HepG2 (cell line): ENCODE measurements around the gene PLA2G2A. TPM values are rescaled to one million over a fixed set of nuclear protein-coding genes. Genes with fewer than 3 reads are reported as not detected.

Source experiments
- CEBPZ ChIP-seq: IDR thresholded peaks from 2 replicates; pipeline ENCODE4 v1.6.1; 2012; ENCODE audit warnings: low read length, improper control_type of control experiment
- DNMT1 ChIP-seq: sonication (generic); formaldehyde crosslinking; IDR thresholded peaks from 2 replicates; pipeline ENCODE4 v1.5.1; 2020; ENCODE audit warnings: mild to moderate bottlenecking, missing genetic modification reagents
- HNRNPK ChIP-seq: fragments of 200-400 bp; formaldehyde crosslinking; IDR thresholded peaks from 2 replicates; pipeline ENCODE4 v1.6.1; 2018; ENCODE audit warnings: low read length, low read depth, moderate library complexity, mild to moderate bottlenecking; ENCODE audit not compliant: poor library complexity, severe bottlenecking
- KAT2B ChIP-seq: fragments of 150-350 bp; IDR thresholded peaks from 2 replicates; pipeline ENCODE4 v1.6.1; 2014; ENCODE audit warnings: low read depth, low read length, borderline replicate concordance
- MED1 ChIP-seq: sonication (generic); formaldehyde crosslinking; IDR thresholded peaks from 2 replicates; pipeline ENCODE4 v1.4.0; 2020; ENCODE audit warnings: missing genetic modification reagents
- NBN ChIP-seq: fragments of 450-650 bp; conservative IDR thresholded peaks from 2 replicates; pipeline ENCODE4 v1.6.1; 2017
- POLR2AphosphoS2 ChIP-seq: IDR thresholded peaks from 2 replicates; pipeline ENCODE4 v1.6.1; 2011; ENCODE audit warnings: low read depth, low read length, improper control_type of control experiment
- SP1 ChIP-seq, 2 experiments: fragments of 450-650 bp in 1 of 2; sonication (generic) in 1 of 2; formaldehyde crosslinking in 1 of 2; IDR thresholded peaks; 2 replicates each; pipeline versions ENCODE4 v1.4.0 to v1.6.1; 2016 to 2020; ENCODE audit warnings: missing genetic modification reagents in 1 of 2
- SYNCRIP ChIP-seq: fragments of 200-400 bp; formaldehyde crosslinking; IDR thresholded peaks from 2 replicates; pipeline ENCODE4 v1.6.1; 2018; ENCODE audit warnings: mild to moderate bottlenecking, low read depth, low read length; ENCODE audit not compliant: insufficient read depth
- TAF15 ChIP-seq: fragments of 200-400 bp; formaldehyde crosslinking; IDR thresholded peaks from one replicate; pipeline ENCODE4 v1.6.1; 2018; ENCODE audit warnings: mild to moderate bottlenecking, low read depth, low read length; ENCODE audit not compliant: poor library complexity, severe bottlenecking
- TERF1 ChIP-seq: sonication (generic); formaldehyde crosslinking; IDR thresholded peaks from 2 replicates; pipeline ENCODE4 v1.8.0; 2022; ENCODE audit warnings: mild to moderate bottlenecking, missing genetic modification reagents, moderate library complexity
- ZFY ChIP-seq: sonication (generic); formaldehyde crosslinking; IDR thresholded peaks from 2 replicates; pipeline ENCODE4 v1.4.0; 2020; ENCODE audit warnings: missing genetic modification reagents
- ZNF180 ChIP-seq: sonication (generic); formaldehyde crosslinking; IDR thresholded peaks from 2 replicates; pipeline ENCODE4 v1.4.0; 2020; ENCODE audit warnings: low read depth, missing genetic modification reagents, borderline replicate concordance
- ZNF557 ChIP-seq: sonication (generic); formaldehyde crosslinking; IDR thresholded peaks from 2 replicates; pipeline ENCODE4 v1.4.0; 2020; ENCODE audit warnings: missing genetic modification reagents
- ZNF740 ChIP-seq: sonication (generic); formaldehyde crosslinking; IDR thresholded peaks from 2 replicates; pipeline ENCODE4 v1.4.0; 2020; ENCODE audit warnings: missing genetic modification reagents
- ZNF747 ChIP-seq: sonication (generic); formaldehyde crosslinking; IDR thresholded peaks from 2 replicates; pipeline ENCODE4 v1.8.1; 2023; ENCODE audit warnings: missing genetic modification reagents, mild to moderate bottlenecking, borderline replicate concordance
- polyA plus RNA-seq, 8 experiments: library from polyadenylated mRNA; depleted of rRNA in 3 of 8; stranded (reverse) in 7 of 8; unstranded in 1 of 8; fragments of >200 nt; fragmentation: Illumina TruSeq in 4 of 8; extraction: Trizol in 4 of 8; gene quantifications; 2 replicates each; pipeline versions ENCODE4 v1.2.1 to v1.2.3, GENCODE V29; 2011 to 2016; ENCODE audit warnings: low read depth in 4 of 8, missing spikeins in 1 of 8, mixed read lengths in 1 of 8; ENCODE audit not compliant: insufficient read depth in 1 of 8
- total RNA-seq, 5 experiments: library from RNA; depleted of rRNA; stranded (reverse); fragments of >200 nt; fragmentation: Illumina TruSeq; extraction: Trizol; gene quantifications; 2 replicates each; pipeline ENCODE4 v1.2.3, GENCODE V29; 2016; ENCODE audit warnings: low read depth in 1 of 5
- TF ChIP-seq, protein P1 (sequence below): IDR thresholded peaks from 2 replicates; pipeline ENCODE4 v1.6.1; 2016; ENCODE audit warnings: mild to moderate bottlenecking, missing biosample characterization, missing genetic modification reagents
- TF ChIP-seq, protein P2 (sequence below): sonication (generic); formaldehyde crosslinking; IDR thresholded peaks from 2 replicates; pipeline ENCODE4 v1.5.1; 2020; ENCODE audit warnings: missing genetic modification reagents, mild to moderate bottlenecking, borderline replicate concordance
- TF ChIP-seq, protein P3 (sequence below): sonication (generic); formaldehyde crosslinking; IDR thresholded peaks from 2 replicates; pipeline ENCODE4 v1.9.0; 2021; ENCODE audit warnings: missing genetic modification reagents, borderline replicate concordance
- TF ChIP-seq, protein P4 (sequence below): sonication (generic); formaldehyde crosslinking; IDR thresholded peaks from 2 replicates; pipeline ENCODE4 v1.4.0; 2020; ENCODE audit warnings: mild to moderate bottlenecking, low read depth, missing genetic modification reagents

PLA2G2A gene
- total and polyA plus RNA-seq, 2 of the 13 experiments (the other 11 are each of a cell fraction or from before 2014, with no cell fraction given), result 0.35 to 30.3 TPM

DNA sequence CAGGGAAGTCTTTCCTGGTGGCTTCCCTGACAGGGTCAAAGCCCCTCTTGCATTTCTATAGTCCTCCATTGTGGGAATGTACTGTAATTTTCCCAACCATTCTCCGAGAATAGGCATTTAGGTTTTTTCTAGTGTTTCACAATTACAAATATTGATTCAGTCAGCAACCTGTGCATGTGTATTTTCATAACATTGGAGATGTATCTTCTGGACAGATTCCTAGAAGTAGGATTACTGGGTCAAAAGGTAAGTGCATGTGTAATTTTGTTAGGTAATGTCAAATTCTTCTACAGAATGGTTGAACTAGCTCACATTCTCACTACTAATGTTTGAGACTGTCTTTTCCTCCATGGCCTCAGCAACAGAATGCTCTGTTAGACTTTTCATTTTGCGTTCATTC, 8.3 kb upstream of the PLA2G2A start (continued):
- TF ChIP-seq HNRNPK, result no peak
- no peak for TF ChIP-seq SP1 (IDR thresholded peaks at IDR 0.05)
- TF ChIP-seq SP1 (CRISPR knock-in tag; IDR thresholded peaks at IDR 0.05), result 0 out of 2 replicates have a peak, but pooled peaks have one; percentile 10
- no peak for TF ChIP-seq ZNF740 (CRISPR knock-in tag)
- no peak for TF ChIP-seq ZNF180
- TF ChIP-seq, protein P1, sequence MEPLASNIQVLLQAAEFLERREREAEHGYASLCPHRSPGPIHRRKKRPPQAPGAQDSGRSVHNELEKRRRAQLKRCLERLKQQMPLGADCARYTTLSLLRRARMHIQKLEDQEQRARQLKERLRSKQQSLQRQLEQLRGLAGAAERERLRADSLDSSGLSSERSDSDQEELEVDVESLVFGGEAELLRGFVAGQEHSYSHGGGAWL, result no peak
- no peak for TF ChIP-seq KAT2B
- TF ChIP-seq ZNF557 (CRISPR knock-in tag), result no peak
- TF ChIP-seq, protein P2, sequence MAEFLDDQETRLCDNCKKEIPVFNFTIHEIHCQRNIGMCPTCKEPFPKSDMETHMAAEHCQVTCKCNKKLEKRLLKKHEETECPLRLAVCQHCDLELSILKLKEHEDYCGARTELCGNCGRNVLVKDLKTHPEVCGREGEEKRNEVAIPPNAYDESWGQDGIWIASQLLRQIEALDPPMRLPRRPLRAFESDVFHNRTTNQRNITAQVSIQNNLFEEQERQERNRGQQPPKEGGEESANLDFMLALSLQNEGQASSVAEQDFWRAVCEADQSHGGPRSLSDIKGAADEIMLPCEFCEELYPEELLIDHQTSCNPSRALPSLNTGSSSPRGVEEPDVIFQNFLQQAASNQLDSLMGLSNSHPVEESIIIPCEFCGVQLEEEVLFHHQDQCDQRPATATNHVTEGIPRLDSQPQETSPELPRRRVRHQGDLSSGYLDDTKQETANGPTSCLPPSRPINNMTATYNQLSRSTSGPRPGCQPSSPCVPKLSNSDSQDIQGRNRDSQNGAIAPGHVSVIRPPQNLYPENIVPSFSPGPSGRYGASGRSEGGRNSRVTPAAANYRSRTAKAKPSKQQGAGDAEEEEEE (CRISPR knock-in tag), result no peak
- TF ChIP-seq DNMT1, result no peak
- TF ChIP-seq, protein P3, sequence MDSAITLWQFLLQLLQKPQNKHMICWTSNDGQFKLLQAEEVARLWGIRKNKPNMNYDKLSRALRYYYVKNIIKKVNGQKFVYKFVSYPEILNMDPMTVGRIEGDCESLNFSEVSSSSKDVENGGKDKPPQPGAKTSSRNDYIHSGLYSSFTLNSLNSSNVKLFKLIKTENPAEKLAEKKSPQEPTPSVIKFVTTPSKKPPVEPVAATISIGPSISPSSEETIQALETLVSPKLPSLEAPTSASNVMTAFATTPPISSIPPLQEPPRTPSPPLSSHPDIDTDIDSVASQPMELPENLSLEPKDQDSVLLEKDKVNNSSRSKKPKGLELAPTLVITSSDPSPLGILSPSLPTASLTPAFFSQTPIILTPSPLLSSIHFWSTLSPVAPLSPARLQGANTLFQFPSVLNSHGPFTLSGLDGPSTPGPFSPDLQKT (CRISPR knock-in tag), result no peak
- no peak for TF ChIP-seq NBN
- TF ChIP-seq ZFY (CRISPR knock-in tag), result no peak
- TF ChIP-seq, protein P4, sequence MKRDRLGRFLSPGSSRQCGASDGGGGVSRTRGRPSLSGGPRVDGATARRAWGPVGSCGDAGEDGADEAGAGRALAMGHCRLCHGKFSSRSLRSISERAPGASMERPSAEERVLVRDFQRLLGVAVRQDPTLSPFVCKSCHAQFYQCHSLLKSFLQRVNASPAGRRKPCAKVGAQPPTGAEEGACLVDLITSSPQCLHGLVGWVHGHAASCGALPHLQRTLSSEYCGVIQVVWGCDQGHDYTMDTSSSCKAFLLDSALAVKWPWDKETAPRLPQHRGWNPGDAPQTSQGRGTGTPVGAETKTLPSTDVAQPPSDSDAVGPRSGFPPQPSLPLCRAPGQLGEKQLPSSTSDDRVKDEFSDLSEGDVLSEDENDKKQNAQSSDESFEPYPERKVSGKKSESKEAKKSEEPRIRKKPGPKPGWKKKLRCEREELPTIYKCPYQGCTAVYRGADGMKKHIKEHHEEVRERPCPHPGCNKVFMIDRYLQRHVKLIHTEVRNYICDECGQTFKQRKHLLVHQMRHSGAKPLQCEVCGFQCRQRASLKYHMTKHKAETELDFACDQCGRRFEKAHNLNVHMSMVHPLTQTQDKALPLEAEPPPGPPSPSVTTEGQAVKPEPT, result no peak
- TF ChIP-seq SYNCRIP, result no peak
- TF ChIP-seq TERF1, result no peak
- TF ChIP-seq ZNF747 (CRISPR knock-in tag), result no peak
- TF ChIP-seq POLR2AphosphoS2, result no peak
- no peak for TF ChIP-seq TAF15
- peak; percentile 85 for TF ChIP-seq MED1 (CRISPR knock-in tag)
- no peak for TF ChIP-seq CEBPZ
